HepG2 (cell line): Measurements from ENCODE around the gene TLNRD1. TPM values are rescaled to one million over a fixed set of nuclear protein-coding genes. Genes with fewer than 3 reads are reported as not detected.

ENCODE experiments used
- ATAC-seq: fragments of 200-7000 bp; cut with Tn5 transposase; 3 replicates; pipeline ENCODE4 v1.9.1; 2020; ENCODE audit warnings: mild to moderate bottlenecking, moderate library complexity
- BruUV-seq: library from RNA; stranded (reverse); fragments of 400-500 nt; replicated peaks from 2 replicates; lab custom pipeline; 2021; lab: Mats Ljungman, UMichigan
- CTCF ChIA-PET: fragments of 300-600 bp; formaldehyde crosslinking; extraction: SDS; loops from one replicate; lab custom pipeline; 2021; ENCODE audit warnings: low total read pairs, inconsistent platforms, low intra/inter-chr PET ratio; lab: Yijun Ruan, JAX
- POLR2A ChIA-PET: fragments of 350-600 bp; sonication (Branson Sonifier 250); formaldehyde crosslinking; loops from one replicate; lab custom pipeline; 2020; ENCODE audit warnings: antibody characterized with exemption, inconsistent platforms; lab: Yijun Ruan, JAX
- DNase-seq: peaks from one replicate; pipeline ENCODE4 v3.0.0-alpha.2; 2015; ENCODE audit warnings: low spot score
- FAIRE-seq: peaks from 3 replicates; lab custom pipeline; 2011; peaks lifted over from hg19 to GRCh38; lab: Jason Lieb, UNC
- H2AFZ ChIP-seq: one replicate; pipeline ENCODE4 v1.6.1; 2011; ENCODE audit warnings: low read length, inconsistent platforms
- H3K27ac ChIP-seq: fragments of 300-600 bp; 3 replicates; pipeline ENCODE4 v1.8.0; 2011; ENCODE audit warnings: mixed run types, mild to moderate bottlenecking, mixed read lengths, low read length, inconsistent platforms; ENCODE audit not compliant: insufficient read depth; ENCODE audit errors: extremely low read length
- H3K27me3 ChIP-seq, 2 experiments: fragments of 200-600 bp in 1 of 2; 2 replicates in 1 of 2; 3 replicates in 1 of 2; pipeline versions ENCODE4 v1.6.0 to v1.8.0; 2011; ENCODE audit warnings: low read length in 2 of 2, mild to moderate bottlenecking in 2 of 2, moderate library complexity in 2 of 2, inconsistent platforms in 1 of 2; ENCODE audit not compliant: insufficient read depth in 2 of 2, control insufficient read depth in 1 of 2
- H3K36me3 ChIP-seq, 2 experiments: fragments of 200-600 bp in 1 of 2; replicated peaks in 1 of 2; 2 replicates in 1 of 2; 3 replicates in 1 of 2; pipeline versions ENCODE4 v1.5.1 to v1.8.0; 2011; ENCODE audit warnings: low read length in 2 of 2, inconsistent platforms in 1 of 2; ENCODE audit not compliant: insufficient read depth in 2 of 2, control insufficient read depth in 1 of 2
- H3K4me1 ChIP-seq: 2 replicates; pipeline ENCODE4 v1.5.1; 2012; ENCODE audit warnings: low read length, inconsistent platforms; ENCODE audit not compliant: insufficient read depth
- H3K4me2 ChIP-seq: 2 replicates; pipeline ENCODE4 v1.6.0; 2011; ENCODE audit warnings: low read depth, low read length, inconsistent platforms
- H3K4me3 ChIP-seq, 3 experiments: fragments of 200-600 bp in 1 of 3; sonication (generic), shearing (Covaris generic) in 1 of 3; replicated peaks in 1 of 3; 2 replicates each; pipeline ENCODE4 v1.5.1; 2011 to 2016; ENCODE audit warnings: low read length in 3 of 3, inconsistent platforms in 2 of 3, low read depth in 2 of 3, mild to moderate bottlenecking in 2 of 3, control low read depth in 1 of 3, mixed read lengths in 1 of 3; ENCODE audit not compliant: insufficient read depth in 1 of 3
- H3K79me2 ChIP-seq: one replicate; pipeline ENCODE4 v1.6.1; 2011; ENCODE audit warnings: low read length, inconsistent platforms; ENCODE audit not compliant: insufficient read depth
- H3K9ac ChIP-seq: 2 replicates; pipeline ENCODE4 v1.6.0; 2011; ENCODE audit warnings: mild to moderate bottlenecking, low read depth, low read length, inconsistent platforms; ENCODE audit not compliant: insufficient read depth
- H3K9me3 ChIP-seq: 2 replicates; pipeline ENCODE4 v1.5.1; 2012; ENCODE audit warnings: mild to moderate bottlenecking, low read length
- H4K20me1 ChIP-seq: 2 replicates; pipeline ENCODE4 v1.6.0; 2011; ENCODE audit warnings: inconsistent platforms, mild to moderate bottlenecking, low read length, moderate library complexity; ENCODE audit not compliant: insufficient read depth
- ISL2 ChIP-seq: sonication (generic); formaldehyde crosslinking; IDR thresholded peaks from 2 replicates; pipeline ENCODE4 v1.5.0; 2020; ENCODE audit warnings: missing genetic modification reagents
- PHF8 ChIP-seq: sonication (generic); formaldehyde crosslinking; IDR thresholded peaks from 2 replicates; pipeline ENCODE4 v1.5.0; 2020; ENCODE audit warnings: missing genetic modification reagents
- PPARG ChIP-seq: conservative IDR thresholded peaks from 2 replicates; pipeline ENCODE4 v1.6.1; 2016; ENCODE audit warnings: missing biosample characterization, missing genetic modification reagents
- SP5 ChIP-seq: IDR thresholded peaks from 2 replicates; pipeline ENCODE4 v1.6.1; 2016; ENCODE audit warnings: low read depth, borderline replicate concordance
- ZFP41 ChIP-seq: sonication (generic); formaldehyde crosslinking; IDR thresholded peaks from 2 replicates; pipeline ENCODE4 v1.4.0; 2020; ENCODE audit warnings: mild to moderate bottlenecking, missing genetic modification reagents, borderline replicate concordance
- ZNF33A ChIP-seq: sonication (generic); formaldehyde crosslinking; IDR thresholded peaks from 2 replicates; pipeline ENCODE4 v1.5.1; 2020; ENCODE audit warnings: missing genetic modification reagents, mild to moderate bottlenecking, moderate library complexity, borderline replicate concordance
- WGBS: methylation state at CpG from one replicate; pipeline ENCODE4 v1.1.6; 2017; ENCODE audit warnings: low lambda C conversion rate; 5-methylcytosine and 5-hydroxymethylcytosine counted together
- in situ Hi-C: cut with HindIII; loops from 2 replicates; pipeline ENCODE4 v1.10.0; 2017; ENCODE audit warnings: low pct_unique_long_range_greater_than_20kb; ENCODE audit not compliant: extremely low pct_ligation_motif_present
- intact Hi-C: fragments of 100-400 bp; cut with micrococcal nuclease; formaldehyde crosslinking; loops from one replicate; pipeline ENCODE4 v1.10.0; 2022; ENCODE audit not compliant: unreplicated experiment
- polyA plus RNA-seq, 8 experiments: library from polyadenylated mRNA; depleted of rRNA in 3 of 8; stranded (reverse) in 7 of 8; unstranded in 1 of 8; fragments of >200 nt; fragmentation: Illumina TruSeq in 4 of 8; extraction: Trizol in 4 of 8; gene quantifications; 2 replicates each; pipeline versions ENCODE4 v1.2.1 to v1.2.3, GENCODE V29; 2011 to 2016; ENCODE audit warnings: low read depth in 4 of 8, missing spikeins in 1 of 8, mixed read lengths in 1 of 8; ENCODE audit not compliant: insufficient read depth in 1 of 8
- total RNA-seq, 5 experiments: library from RNA; depleted of rRNA; stranded (reverse); fragments of >200 nt; fragmentation: Illumina TruSeq; extraction: Trizol; gene quantifications; 2 replicates each; pipeline ENCODE4 v1.2.3, GENCODE V29; 2016; ENCODE audit warnings: low read depth in 1 of 5
- TF ChIP-seq, protein P1 (sequence below): IDR thresholded peaks from 2 replicates; pipeline ENCODE4 v1.6.1; 2016; ENCODE audit warnings: mild to moderate bottlenecking
- TF ChIP-seq, protein P2 (sequence below): sonication (generic); formaldehyde crosslinking; conservative IDR thresholded peaks from 2 replicates; pipeline ENCODE4 v1.4.0; 2020; ENCODE audit warnings: mild to moderate bottlenecking, missing genetic modification reagents, moderate library complexity
- TF ChIP-seq, protein P3 (sequence below): IDR thresholded peaks from 2 replicates; pipeline ENCODE4 v1.6.1; 2012; ENCODE audit warnings: low read length, improper control_type of control experiment
- TF ChIP-seq, protein P4 (sequence below): sonication (generic); formaldehyde crosslinking; IDR thresholded peaks from 2 replicates; pipeline ENCODE4 v1.4.0; 2020; ENCODE audit warnings: mild to moderate bottlenecking, missing genetic modification reagents
- TF ChIP-seq, protein P5 (sequence below): sonication (generic); formaldehyde crosslinking; IDR thresholded peaks from 2 replicates; pipeline ENCODE4 v1.4.0; 2020; ENCODE audit warnings: low read depth, mild to moderate bottlenecking, missing genetic modification reagents

The TLNRD1 gene
- total and polyA plus RNA-seq, 2 of the 13 experiments (the other 11 are each of a cell fraction or from before 2014, with no cell fraction given) = 3.4 to 5.3 TPM

DNA sequence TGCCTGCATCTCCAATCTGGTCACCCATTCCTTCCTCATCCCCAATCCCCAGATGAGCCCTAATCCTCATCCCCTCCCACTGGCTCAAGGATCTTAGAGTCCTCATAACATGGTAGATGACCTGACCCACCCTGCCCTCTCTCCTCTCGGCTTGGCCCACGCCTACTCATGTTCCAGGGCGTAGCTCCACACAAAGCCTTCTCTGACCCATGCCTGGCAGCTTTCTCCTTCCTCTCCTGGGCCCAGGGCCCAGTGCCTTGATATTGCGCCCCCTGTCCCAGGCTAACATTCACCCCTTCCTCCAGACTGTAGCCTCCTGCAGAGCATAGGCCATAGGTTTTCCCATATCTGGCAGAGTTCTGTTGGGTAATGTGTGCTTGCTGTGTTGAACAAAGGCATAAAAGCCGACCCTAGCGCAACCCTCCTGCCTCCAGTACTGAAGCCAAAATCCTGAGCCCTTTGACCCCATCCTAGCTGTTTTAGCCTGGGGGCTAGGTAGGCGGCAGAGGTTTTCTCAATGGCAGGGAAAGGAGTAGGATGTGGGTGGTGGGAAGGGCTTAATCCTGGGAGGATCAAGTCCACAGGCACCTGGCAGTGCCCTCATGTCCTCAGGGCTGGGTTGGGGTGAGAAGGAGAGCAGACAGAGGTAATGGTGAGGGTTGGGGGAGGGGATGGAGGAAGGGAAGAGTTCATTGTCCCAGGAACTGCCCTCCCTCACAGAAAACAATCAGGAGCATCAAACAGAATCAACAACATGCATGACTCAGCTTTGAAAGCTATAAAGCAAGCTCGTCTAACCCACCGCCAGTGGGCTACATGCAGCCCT is 46.6 kb upstream of the TLNRD1 start:
- Histone ChIP-seq H3K36me3 (peaks cover 1 to 8% of the 10 kb centered on the region in 2 experiments; a peak in 3 of 5 replicates), H3K27me3 (no peaks in the 10 kb centered on the region; a peak in 1 of 5 replicates), H3K9ac (no peak overlapping the region), H3K9me3 (no peaks in the 10 kb centered on the region), H3K79me2 (no peaks in the 10 kb centered on the region), H3K4me1 (peaks cover 27% of the 10 kb centered on the region), H3K4me2 (peak overlapping the region; percentile 50), H2AFZ (no peak overlapping the region), H3K27ac (peak overlapping the region; percentile 68), H3K4me3 (peak overlapping the region in 1 of 3 experiments; percentile 24; a peak in 2 of 6 replicates), H4K20me1 (no peaks in the 10 kb centered on the region)
- WGBS = 32% methylated on average over 8 of the region's 9 CpGs
- BruUV-seq = no TSS peak
- FAIRE-seq (peak; percentile 76), DNase-seq (peak; percentile 79), ATAC-seq (peak; percentile 92)
- ChIA-PET CTCF (no interaction called here), POLR2A (interaction anchor here (1.2 to 2.0 kb wide), 3 partner anchors 13 to 115 kb away, joined by 3 to 7 read pairs (median 3); no protein-coding TSS in a partner anchor)
- intact Hi-C loops (no loop called here), in situ Hi-C loops (loop anchor here (25.0 kb wide), 1 partner anchor 492 kb away; no protein-coding TSS in a partner anchor)
- TF ChIP-seq, protein P1, sequence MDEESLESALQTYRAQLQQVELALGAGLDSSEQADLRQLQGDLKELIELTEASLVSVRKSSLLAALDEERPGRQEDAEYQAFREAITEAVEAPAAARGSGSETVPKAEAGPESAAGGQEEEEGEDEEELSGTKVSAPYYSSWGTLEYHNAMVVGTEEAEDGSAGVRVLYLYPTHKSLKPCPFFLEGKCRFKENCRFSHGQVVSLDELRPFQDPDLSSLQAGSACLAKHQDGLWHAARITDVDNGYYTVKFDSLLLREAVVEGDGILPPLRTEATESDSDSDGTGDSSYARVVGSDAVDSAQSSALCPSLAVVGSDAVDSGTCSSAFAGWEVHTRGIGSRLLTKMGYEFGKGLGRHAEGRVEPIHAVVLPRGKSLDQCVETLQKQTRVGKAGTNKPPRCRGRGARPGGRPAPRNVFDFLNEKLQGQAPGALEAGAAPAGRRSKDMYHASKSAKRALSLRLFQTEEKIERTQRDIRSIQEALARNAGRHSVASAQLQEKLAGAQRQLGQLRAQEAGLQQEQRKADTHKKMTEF (CRISPR knock-in tag) = no peak
- TF ChIP-seq, protein P2, sequence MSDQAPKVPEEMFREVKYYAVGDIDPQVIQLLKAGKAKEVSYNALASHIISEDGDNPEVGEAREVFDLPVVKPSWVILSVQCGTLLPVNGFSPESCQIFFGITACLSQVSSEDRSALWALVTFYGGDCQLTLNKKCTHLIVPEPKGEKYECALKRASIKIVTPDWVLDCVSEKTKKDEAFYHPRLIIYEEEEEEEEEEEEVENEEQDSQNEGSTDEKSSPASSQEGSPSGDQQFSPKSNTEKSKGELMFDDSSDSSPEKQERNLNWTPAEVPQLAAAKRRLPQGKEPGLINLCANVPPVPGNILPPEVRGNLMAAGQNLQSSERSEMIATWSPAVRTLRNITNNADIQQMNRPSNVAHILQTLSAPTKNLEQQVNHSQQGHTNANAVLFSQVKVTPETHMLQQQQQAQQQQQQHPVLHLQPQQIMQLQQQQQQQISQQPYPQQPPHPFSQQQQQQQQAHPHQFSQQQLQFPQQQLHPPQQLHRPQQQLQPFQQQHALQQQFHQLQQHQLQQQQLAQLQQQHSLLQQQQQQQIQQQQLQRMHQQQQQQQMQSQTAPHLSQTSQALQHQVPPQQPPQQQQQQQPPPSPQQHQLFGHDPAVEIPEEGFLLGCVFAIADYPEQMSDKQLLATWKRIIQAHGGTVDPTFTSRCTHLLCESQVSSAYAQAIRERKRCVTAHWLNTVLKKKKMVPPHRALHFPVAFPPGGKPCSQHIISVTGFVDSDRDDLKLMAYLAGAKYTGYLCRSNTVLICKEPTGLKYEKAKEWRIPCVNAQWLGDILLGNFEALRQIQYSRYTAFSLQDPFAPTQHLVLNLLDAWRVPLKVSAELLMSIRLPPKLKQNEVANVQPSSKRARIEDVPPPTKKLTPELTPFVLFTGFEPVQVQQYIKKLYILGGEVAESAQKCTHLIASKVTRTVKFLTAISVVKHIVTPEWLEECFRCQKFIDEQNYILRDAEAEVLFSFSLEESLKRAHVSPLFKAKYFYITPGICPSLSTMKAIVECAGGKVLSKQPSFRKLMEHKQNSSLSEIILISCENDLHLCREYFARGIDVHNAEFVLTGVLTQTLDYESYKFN (CRISPR knock-in tag) = peak; percentile 25; the same call in 1 of the 2 replicates
- TF ChIP-seq PPARG (CRISPR knock-in tag) (no peak), ZNF33A (CRISPR knock-in tag) (no peak), ZFP41 (CRISPR knock-in tag) (no peak), SP5 (CRISPR knock-in tag) (0 out of 2 replicates have a peak, but pooled peaks have one; percentile 12), ISL2 (CRISPR knock-in tag) (no peak), PHF8 (no peak)
- TF ChIP-seq, protein P3, sequence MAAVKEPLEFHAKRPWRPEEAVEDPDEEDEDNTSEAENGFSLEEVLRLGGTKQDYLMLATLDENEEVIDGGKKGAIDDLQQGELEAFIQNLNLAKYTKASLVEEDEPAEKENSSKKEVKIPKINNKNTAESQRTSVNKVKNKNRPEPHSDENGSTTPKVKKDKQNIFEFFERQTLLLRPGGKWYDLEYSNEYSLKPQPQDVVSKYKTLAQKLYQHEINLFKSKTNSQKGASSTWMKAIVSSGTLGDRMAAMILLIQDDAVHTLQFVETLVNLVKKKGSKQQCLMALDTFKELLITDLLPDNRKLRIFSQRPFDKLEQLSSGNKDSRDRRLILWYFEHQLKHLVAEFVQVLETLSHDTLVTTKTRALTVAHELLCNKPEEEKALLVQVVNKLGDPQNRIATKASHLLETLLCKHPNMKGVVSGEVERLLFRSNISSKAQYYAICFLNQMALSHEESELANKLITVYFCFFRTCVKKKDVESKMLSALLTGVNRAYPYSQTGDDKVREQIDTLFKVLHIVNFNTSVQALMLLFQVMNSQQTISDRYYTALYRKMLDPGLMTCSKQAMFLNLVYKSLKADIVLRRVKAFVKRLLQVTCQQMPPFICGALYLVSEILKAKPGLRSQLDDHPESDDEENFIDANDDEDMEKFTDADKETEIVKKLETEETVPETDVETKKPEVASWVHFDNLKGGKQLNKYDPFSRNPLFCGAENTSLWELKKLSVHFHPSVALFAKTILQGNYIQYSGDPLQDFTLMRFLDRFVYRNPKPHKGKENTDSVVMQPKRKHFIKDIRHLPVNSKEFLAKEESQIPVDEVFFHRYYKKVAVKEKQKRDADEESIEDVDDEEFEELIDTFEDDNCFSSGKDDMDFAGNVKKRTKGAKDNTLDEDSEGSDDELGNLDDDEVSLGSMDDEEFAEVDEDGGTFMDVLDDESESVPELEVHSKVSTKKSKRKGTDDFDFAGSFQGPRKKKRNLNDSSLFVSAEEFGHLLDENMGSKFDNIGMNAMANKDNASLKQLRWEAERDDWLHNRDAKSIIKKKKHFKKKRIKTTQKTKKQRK = no peak
- TF ChIP-seq, protein P4, sequence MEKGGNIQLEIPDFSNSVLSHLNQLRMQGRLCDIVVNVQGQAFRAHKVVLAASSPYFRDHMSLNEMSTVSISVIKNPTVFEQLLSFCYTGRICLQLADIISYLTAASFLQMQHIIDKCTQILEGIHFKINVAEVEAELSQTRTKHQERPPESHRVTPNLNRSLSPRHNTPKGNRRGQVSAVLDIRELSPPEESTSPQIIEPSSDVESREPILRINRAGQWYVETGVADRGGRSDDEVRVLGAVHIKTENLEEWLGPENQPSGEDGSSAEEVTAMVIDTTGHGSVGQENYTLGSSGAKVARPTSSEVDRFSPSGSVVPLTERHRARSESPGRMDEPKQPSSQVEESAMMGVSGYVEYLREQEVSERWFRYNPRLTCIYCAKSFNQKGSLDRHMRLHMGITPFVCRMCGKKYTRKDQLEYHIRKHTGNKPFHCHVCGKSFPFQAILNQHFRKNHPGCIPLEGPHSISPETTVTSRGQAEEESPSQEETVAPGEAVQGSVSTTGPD (CRISPR knock-in tag) = no peak
- TF ChIP-seq, protein P5, sequence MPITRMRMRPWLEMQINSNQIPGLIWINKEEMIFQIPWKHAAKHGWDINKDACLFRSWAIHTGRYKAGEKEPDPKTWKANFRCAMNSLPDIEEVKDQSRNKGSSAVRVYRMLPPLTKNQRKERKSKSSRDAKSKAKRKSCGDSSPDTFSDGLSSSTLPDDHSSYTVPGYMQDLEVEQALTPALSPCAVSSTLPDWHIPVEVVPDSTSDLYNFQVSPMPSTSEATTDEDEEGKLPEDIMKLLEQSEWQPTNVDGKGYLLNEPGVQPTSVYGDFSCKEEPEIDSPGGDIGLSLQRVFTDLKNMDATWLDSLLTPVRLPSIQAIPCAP (CRISPR knock-in tag) = no peak
